Measurements from ENCODE around the gene LRFN3.
"Not testable (repeated sequence)": the region's sequence is repeated elsewhere in the genome, so short reads cannot be mapped to it uniquely, and the experiment has no call there.

LRFN3 gene

DNA sequence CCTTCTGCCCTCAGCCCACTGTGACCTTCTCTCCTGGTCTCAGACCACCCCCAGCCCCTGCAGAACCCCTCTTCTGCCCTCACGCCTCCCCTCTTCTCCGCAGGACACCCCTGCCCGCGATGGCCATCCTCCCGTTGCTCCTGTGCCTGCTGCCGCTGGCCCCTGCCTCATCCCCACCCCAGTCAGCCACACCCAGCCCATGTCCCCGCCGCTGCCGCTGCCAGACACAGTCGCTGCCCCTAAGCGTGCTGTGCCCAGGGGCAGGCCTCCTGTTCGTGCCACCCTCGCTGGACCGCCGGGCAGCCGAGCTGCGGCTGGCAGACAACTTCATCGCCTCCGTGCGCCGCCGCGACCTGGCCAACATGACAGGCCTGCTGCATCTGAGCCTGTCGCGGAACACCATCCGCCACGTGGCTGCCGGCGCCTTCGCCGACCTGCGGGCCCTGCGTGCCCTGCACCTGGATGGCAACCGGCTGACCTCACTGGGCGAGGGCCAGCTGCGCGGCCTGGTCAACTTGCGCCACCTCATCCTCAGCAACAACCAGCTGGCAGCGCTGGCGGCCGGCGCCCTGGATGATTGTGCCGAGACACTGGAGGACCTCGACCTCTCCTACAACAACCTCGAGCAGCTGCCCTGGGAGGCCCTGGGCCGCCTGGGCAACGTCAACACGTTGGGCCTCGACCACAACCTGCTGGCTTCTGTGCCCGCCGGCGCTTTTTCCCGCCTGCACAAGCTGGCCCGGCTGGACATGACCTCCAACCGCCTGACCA, 3.3 kb downstream of the LRFN3 start:
- no peak for DNase-seq (ENCODE audit: low read depth)

DNA sequence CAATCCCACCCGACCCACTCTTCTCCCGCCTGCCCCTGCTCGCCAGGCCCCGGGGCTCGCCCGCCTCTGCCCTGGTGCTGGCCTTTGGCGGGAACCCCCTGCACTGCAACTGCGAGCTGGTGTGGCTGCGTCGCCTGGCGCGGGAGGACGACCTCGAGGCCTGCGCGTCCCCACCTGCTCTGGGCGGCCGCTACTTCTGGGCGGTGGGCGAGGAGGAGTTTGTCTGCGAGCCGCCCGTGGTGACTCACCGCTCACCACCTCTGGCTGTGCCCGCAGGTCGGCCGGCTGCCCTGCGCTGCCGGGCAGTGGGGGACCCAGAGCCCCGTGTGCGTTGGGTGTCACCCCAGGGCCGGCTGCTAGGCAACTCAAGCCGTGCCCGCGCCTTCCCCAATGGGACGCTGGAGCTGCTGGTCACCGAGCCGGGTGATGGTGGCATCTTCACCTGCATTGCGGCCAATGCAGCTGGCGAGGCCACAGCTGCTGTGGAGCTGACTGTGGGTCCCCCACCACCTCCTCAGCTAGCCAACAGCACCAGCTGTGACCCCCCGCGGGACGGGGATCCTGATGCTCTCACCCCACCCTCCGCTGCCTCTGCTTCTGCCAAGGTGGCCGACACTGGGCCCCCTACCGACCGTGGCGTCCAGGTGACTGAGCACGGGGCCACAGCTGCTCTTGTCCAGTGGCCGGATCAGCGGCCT, 4.1 kb downstream of the LRFN3 start:
- no peak for DNase-seq (ENCODE audit: low read depth)

DNA sequence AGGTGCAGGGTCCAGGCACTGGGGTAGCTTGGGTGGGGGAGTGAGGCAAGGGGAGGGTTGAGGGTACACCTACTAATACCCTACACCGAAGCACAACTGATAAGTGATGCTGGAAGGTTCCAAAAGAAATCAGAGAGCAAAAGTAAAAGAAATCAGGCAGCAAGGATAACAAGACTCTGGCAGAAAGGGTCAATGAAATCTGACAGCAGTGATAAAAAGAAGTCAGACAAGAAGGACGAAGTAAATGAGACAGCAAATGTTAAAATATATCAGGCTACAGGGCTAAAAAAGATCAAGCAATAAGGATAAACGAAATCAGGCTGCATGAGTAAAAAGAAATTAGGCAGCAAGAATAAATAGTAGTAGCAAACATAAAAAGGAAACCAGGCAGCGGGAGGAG, 4.7 kb downstream of the LRFN3 start:
- DNase-seq (ENCODE audit: low read depth), result no peak

DNA sequence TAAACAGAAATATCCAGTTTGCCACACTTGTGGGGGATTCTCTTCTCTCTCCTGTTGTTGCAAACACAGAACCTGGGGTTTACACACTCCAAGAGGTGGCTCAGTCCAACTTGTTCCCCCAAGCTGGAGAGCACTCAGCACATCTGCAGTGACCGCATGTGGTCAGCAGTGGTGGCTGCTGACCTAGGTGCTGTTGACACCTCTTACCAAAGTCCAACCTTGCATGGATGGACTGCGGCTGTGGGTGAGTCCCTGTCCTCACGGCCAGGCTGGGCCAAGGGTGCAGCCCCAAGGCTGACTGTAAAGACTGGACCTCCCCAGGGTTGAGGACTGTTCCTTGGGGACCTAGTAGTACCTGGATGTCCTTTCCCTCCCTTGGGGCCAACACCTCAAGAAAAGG, 6.1 kb downstream of the LRFN3 start:
- no peak for DNase-seq (ENCODE audit: low read depth)

DNA sequence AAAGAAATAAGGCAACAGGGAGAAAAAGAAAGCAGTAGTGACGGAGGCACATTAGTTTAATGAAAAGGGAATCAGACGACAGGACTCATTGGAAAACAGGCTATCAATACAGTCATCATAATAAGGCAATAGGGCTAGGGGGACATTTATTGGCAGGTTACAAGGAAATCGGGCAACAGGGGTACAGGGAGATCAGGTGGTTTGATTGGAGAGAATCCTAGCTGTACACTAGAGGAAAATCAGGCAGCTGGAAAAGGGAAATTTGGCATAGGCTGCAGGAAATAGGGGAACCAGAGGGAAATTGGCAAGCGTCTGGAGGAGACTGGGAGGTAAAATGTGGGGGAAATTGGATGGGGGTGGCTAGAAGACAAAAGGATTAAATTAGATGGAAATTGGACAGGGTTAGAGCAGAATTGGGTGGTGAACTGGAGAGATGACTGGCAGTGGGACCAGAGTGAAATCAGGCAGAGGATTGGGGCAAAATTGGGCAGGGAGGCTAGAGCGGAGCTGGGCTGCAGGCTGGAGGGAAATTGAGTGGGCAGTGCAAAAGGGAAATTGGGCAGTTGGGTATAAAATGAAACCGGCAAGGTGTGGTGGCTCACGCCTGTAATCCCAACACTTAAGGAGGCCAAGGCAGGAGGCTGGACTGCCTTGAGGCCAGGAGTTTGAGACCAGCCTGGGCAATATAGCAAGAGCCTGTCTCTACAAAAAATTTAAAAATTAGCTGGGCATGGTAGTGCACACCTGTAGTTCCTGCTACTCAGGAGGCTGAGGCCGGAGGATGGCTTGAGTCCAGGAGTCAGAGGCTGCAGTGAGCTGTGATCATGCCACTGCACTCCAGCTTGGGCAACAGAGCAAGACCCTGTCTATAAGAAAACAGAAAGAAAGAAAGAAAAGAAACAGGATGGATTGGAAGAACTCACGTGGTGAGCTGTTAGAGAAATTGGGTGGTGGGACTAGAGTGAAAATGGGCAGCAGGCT, 7.4 kb downstream of the LRFN3 start:
- DNase-seq (ENCODE audit: low read depth), result no peak

DNA sequence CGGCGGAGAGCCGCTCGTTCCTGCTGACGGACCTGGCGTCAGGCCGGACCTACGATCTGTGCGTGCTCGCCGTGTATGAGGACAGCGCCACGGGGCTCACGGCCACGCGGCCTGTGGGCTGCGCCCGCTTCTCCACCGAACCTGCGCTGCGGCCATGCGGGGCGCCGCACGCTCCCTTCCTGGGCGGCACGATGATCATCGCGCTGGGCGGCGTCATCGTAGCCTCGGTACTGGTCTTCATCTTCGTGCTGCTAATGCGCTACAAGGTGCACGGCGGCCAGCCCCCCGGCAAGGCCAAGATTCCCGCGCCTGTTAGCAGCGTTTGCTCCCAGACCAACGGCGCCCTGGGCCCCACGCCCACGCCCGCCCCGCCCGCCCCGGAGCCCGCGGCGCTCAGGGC, 8.4 kb downstream of the LRFN3 start:
- no peak for DNase-seq (ENCODE audit: low read depth)

DNA sequence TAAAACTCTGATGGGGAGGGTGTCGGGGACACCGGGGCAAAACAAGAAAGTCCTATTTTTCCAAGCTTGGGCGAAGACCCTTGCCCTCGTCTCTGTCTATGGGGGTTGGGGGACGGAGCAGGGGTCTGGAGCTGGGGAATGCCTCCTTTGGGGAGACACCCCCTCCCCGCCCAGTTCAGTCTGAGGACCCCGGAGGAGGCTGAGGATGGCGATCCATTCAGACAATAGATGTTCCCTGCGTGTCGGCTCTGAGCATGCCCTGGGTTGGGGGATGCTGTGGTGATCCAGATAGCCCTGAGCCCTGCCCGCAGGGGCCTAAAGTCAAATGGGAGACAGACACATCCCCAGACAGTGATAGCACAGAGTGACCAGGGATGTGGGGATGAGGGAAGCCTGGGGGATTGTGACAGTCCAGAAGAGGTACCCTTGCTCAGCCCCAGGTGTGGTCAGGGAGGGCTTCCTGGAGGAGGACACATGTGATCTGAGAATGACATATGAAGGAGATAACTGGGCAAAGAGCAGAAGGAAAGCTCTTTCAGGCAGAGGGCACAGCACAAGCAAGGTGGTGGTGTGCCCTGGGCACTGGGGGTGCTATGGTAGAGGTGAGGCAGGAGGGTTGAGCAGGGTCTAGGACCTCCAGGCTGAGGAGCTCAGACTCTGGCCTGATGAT, 9.1 kb downstream of the LRFN3 start:
- no peak for DNase-seq (ENCODE audit: low read depth)

DNA sequence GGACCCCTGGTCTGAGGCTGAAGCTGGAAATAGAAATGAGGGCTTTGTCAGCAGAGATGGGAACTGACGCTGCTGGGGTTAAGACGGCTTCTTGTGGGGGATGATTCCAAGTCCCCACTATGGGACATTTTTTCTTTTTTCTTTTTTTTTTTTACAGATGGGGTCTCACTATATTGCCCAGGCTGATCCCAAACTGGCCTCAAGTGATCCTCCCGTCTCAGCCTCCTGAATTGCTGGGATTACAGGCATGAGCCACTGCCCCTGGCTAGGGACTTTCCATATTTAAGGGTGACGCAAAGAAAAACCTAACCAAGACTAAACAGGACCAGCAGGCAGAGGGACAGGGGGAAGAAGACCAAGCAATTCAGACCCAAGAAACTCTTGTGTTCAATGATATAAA, 10.0 kb downstream of the LRFN3 start:
- DNase-seq (ENCODE audit: low read depth), result no peak

DNA sequence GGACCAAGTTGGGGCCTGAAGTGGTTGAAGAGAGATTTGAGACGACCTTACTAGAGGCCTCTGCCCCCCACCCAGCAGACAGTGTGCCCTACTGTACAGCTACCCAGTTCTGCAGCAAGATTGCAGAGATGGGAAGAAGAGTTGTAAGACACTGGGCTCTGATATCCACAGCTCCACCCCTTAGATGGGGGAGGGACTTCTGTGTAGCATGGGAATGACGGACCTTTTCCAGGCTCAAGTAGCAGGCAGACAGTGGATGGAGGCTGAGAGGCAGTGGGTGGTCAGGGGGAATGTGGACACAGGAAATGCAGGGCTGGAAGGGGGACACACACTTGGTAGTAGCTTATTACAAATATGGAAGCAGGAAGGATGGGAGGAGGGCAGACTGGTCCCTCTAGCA, 13.0 kb downstream of the LRFN3 start:
- DNase-seq (ENCODE audit: low read depth), result no peak

DNA sequence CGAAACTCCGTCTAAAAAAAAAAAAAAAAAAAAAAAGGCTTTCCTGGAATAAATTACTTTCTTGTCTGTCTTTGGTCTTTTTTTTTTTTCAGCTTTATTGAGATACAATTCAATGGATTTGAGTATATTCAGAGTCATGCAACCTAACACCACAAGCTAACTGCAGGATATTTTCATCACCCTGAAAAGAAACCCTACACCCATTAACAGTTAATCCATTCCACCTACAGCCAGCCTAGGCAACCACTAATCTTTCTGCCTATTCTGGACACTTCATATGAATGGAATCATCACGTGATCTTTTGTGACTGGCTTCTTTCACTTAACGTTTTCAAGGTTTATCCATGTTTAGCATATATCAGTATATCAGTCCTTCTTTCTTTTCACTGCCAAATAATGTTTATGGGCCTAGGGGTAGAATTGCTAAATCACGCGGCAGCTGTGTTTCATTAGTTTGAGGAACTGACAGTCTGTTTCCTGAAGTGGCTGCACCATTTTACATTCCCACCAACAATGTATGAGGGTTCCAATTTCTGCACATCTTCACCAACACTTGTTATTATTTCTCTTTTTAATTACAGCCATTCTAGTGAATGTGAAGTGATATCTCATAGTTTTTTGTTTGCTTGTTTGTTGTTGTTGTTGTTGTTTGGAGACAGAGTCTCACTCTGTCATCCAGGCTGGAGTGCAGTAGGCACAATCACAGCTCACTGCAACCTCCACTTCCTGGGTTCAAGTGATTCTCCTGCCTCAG, 19.9 kb downstream of the LRFN3 start:
- DNase-seq (ENCODE audit: low read depth), result no peak

DNA sequence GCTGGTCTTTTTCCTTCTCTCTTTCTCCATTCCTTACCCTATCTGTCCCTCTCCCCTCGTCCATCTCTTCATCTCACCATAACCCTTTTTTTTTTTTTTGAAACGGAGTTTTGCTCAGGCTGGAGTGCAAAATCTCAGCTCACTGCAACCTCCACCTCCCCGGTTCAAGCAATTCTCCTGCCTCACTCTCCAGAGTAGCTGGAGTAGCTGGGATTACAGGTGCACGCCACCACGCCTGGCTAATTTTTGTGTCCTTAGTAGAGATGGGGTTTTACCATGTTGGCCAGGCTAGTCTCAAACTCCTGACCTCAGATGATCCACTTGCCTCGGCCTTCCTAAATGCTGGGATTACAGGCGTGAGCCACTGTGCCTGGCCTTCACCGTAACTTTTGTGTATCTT, 21.2 kb downstream of the LRFN3 start:
- DNase-seq (ENCODE audit: low read depth), result not testable (repeated sequence)

DNA sequence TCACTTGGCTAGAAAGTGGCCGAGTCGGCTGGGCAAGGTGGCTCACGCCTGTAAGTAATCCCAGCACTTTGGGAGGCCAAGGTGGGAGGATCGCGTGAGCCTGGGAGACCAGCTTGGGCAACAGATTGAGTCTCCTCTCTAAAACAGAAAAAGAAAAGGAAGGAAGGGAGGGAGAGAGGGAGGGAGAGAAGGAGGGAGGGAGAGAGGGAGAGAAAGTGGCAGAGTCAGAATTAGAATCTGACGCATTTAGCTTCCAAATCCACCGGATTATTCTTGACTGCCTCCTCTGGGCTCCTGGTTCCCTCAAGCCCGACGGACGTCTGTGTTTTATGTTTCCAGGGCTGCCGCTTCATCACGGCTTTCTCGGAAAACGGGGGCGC, 22.5 kb downstream of the LRFN3 start:
- no peak for DNase-seq (ENCODE audit: low read depth)

DNA sequence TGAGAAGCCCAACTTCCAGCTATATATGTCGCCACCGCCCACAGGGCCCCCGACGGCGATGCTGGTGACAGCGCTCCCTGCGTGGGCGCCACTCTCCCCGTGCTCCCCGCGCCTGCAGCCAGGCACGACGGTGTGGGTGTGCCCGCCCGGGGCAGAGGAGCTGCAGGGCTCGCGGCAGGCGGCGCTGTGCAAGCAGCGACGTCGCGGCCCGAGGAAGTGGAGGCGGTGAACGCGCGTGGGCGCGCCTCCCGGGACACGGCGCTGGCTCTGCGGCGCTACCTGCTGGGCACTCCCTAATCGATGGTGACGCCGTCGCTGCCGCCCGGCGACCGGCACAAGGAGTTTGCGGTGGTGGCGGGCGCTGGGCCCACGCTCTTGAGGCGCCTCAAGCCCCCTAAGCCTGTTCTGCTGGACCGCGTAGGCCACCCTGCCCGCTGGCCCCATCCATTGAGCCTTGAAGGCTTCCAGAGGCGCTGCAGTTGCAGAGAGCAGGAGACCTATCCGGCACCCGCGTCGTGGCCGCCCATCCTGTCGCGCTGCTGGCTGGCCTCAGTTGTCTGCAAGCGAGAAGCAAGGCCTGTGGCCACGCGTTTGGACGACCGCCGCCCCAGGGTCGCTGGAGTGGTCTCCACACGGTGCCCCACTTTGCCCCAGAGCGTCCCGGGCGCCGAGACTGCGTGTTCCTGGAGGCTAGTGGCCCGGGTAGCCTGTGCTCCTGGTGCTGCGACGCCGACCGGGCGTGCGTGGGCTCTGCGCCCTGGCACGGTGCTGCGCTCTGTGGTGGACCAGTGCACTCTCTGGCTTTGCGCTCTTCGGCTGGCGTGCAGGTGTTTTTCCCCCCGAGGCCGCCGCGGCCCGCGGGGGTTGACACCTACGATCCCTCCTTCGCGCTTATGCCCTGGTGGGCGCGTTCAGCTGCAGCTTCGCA, 23.1 kb downstream of the LRFN3 start:
- no peak for DNase-seq (ENCODE audit: low read depth)

DNA sequence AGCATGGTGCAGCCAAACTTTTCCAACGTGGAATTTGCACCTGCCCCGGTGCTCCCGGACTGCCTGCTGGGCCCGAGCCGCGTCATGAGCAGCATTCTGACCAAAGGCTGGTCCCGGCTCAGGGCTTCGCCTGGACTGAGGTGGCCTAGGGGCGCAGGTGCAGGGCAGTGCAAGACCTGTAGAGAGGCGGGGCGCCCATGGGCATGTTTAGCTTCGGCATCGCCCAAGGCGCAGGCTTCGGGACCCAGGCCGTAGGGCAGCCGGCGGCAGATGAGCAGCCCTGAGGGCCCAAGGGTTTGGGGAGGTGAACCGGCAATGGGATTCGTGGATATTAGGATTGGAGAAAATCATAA, 23.8 kb downstream of the LRFN3 start:
- DNase-seq (ENCODE audit: low read depth), result no peak

DNA sequence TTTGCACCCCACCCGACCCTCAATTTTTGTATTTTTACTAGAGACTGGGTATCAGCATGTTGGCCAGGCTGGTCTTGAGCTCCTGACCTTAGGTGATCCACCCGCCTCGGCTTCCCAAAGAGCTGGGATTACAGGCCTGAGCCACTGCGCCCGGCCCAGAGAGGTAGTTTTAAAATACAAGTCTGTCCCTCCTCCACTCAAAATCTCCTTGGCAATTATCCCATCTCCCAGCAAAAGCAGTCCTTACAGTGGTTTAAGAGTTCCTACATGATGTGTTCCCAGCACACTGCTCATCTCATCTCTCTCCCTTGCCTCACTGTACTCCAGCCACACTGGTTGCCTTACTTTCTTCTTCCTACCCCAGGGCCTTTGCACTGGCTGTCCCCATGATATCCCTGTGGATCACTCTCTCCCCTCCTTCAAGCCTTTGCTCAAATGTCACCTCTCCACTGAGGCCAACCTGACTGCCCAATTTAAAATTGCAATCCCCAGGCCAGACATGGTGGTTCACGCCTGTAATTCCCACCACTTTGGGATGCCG, 24.3 kb downstream of the LRFN3 start:
- DNase-seq (ENCODE audit: low read depth), result no peak

DNA sequence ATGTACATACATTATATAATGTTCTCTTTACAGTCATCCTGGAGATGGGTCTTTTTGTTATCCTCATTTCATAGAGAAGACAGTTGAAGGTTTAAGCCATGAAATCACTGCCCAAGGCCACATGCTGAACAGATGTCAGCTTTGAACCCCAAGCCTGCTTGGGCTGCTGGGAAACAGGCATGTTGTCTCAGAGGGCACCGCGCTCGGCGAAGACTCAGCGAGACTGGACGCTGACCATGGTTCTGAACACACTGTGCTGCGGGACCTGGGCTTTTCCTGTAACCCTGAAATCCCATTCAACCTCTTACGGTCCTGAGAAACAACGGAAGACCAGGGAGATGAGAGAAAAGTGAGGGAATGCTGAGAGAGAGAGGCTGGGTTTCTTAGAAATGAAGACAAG, 27.3 kb downstream of the LRFN3 start:
- peak; percentile 29 for DNase-seq (ENCODE audit: low read depth)

DNA sequence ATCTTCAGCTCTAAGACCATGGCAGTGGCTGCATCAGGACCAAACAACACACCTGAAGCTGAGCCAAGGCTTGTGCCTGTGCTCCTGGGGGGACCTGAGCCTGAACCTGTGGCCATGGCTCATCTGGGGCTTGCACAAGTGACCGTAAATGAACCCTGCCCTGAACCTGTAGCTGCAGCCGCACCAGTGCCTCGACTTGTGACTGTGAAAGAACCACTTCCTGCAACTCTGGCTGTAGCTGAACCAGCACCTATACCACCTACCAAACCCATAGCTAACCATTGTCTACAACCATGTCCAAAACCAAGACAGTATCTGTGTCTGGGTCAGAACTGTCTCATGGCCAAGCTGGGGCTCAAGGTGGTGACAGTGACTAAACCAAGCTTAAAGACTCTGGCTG, 30.6 kb downstream of the LRFN3 start:
- DNase-seq (ENCODE audit: low read depth), result no peak

DNA sequence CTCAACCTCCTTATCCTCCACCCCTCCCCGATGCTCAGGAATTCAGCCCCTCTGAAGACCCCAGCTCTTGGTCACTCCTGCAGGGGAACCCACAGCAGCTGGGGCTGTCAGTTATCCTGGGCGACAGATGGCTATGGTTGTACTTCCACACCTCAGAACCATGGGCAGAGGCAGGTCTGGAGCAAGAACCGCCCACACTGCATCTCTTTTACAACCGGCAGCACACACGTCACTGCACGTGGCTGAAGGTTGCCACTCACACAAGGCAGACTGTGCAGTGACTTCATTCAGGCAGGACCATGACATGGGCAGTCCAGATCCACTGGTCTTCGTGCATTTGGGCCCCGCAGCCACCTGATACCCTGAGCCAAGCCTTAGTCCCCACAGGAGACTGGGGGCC, 37.3 kb downstream of the LRFN3 start:
- DNase-seq (ENCODE audit: low read depth), result no peak

DNA sequence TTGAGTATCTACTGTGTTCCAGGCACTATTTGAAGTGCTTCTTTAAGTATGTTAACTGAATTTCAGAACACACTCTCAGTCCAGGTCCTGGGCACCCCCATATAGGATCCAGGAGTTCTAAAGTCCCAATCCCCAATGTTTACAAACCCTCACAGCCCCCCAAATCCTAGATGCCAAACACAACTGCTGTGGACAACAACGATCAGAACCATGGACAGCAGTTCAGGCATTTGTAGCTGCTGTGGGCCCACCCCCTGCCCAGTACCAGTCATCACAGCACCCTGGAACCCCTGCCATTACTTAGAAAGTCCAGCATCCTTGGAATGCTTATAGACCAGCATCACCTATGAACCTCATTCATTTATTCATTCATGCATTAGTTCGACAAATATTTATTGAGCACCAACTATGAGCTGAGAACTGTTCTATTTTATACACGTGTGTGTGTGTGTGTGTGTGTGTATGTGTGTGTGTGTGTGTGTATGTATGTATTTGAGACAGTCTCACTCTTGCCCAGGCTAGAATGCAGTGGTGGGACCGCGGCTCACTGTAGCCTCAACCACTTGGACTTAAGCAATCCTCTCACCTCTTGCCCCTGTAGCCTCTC, 39.5 kb downstream of the LRFN3 start:
- no peak for DNase-seq (ENCODE audit: low read depth)
